Left ventricle myocardium inferior (tissue), 1 donor: ENCODE measurements around the gene WTAP. TPM values are rescaled to one million over a fixed set of nuclear protein-coding genes. Genes with fewer than 3 reads are reported as not detected.

Experiments used
- DNase-seq: peaks from one replicate; pipeline ENCODE4 v3.0.0-alpha.2; 2020
- H3K27ac ChIP-seq: fragments of 200-600 bp; replicated peaks from 2 replicates; pipeline ENCODE4 v1.8.0; 2021
- H3K27me3 ChIP-seq: fragments of 200-600 bp; 2 replicates; pipeline ENCODE4 v1.8.0; 2021; ENCODE audit warnings: low read depth
- H3K36me3 ChIP-seq: fragments of 200-600 bp; 2 replicates; pipeline ENCODE4 v1.8.0; 2021
- H3K4me1 ChIP-seq: fragments of 200-600 bp; 2 replicates; pipeline ENCODE4 v1.8.0; 2021
- H3K4me3 ChIP-seq: fragments of 200-600 bp; 2 replicates; pipeline ENCODE4 v1.8.0; 2021; ENCODE audit warnings: mild to moderate bottlenecking, moderate library complexity
- H3K9me3 ChIP-seq: fragments of 200-600 bp; replicated peaks from 2 replicates; pipeline ENCODE4 v1.8.0; 2021
- CTCF ChIP-seq: fragments of 200-600 bp; IDR thresholded peaks from 2 replicates; pipeline ENCODE4 v1.8.0; 2021; ENCODE audit warnings: antibody characterized with exemption, mild to moderate bottlenecking, borderline replicate concordance
- intact Hi-C: fragments of 100-400 bp; cut with micrococcal nuclease; formaldehyde crosslinking; loops from one replicate; pipeline ENCODE4 v1.11.0; 2022
- total RNA-seq: library from RNA; stranded (reverse); fragmentation: NEBNext Ultra II Directional; extraction: Animal tissue kit (Norgen Biotek cat#: 25700); gene quantifications from one replicate; pipeline ENCODE4 v1.2.1, GENCODE V29; 2021
- donor health status: DM: no; HTN: yes; CAD: no; lungs with severe emphysema.

Gene WTAP
- total RNA-seq, 1 donor from 2014 or later, result 47.5 TPM

- Histone ChIP-seq H3K4me3 (no peak overlapping the region), H3K36me3 (peaks cover 92% of the 10 kb centered on the region), H3K4me1 (peaks cover 59% of the 10 kb centered on the region), H3K9me3 (no peaks in the 10 kb centered on the region), H3K27me3 (no peaks in the 10 kb centered on the region), H3K27ac (no peak overlapping the region)
- no peak for DNase-seq
- intact Hi-C loops, result no loop called here
- no peak for TF ChIP-seq CTCF
Measured at GRCh38 chr6:159681191-159681880, 46.0 kb upstream of the WTAP start.

GRCh38 chr6:159682295-159682694 lies 45.0 kb upstream of the WTAP start:
- Histone ChIP-seq H3K4me3 (no peak overlapping the region), H3K36me3 (peaks cover 95% of the 10 kb centered on the region), H3K27me3 (no peaks in the 10 kb centered on the region), H3K9me3 (no peaks in the 10 kb centered on the region), H3K27ac (no peak overlapping the region), H3K4me1 (peaks cover 69% of the 10 kb centered on the region)
- DNase-seq, result no peak
- intact Hi-C loops, result no loop called here
- TF ChIP-seq CTCF, result no peak

- intact Hi-C loops, result no loop called here
- peaks cover 74% of the 10 kb centered on the region for H3K4me1 ChIP-seq
- no peaks in the 10 kb centered on the region for H3K9me3 ChIP-seq
- no peak for DNase-seq
- no peak overlapping the region for H3K4me3 ChIP-seq
- H3K27me3 ChIP-seq, result no peaks in the 10 kb centered on the region
- no peak for TF ChIP-seq CTCF
- H3K36me3 ChIP-seq, result peaks cover 95% of the 10 kb centered on the region
- no peak overlapping the region for H3K27ac ChIP-seq
Measured at GRCh38 chr6:159682810-159683209, 44.5 kb upstream of the WTAP start.

GRCh38 chr6:159684013-159684304 lies 43.3 kb upstream of the WTAP start:
- peaks cover 85% of the 10 kb centered on the region for H3K4me1 ChIP-seq

GRCh38 chr6:159686040-159686439 lies 41.3 kb upstream of the WTAP start:
- no peak overlapping the region for H3K27ac ChIP-seq
- H3K36me3 ChIP-seq, result peaks cover 88% of the 10 kb centered on the region
- no peak for DNase-seq
- TF ChIP-seq CTCF, result no peak
- H3K4me1 ChIP-seq, result peaks cover 90% of the 10 kb centered on the region
- H3K4me3 ChIP-seq, result no peak overlapping the region
- intact Hi-C loops, result no loop called here
- no peaks in the 10 kb centered on the region for H3K27me3 ChIP-seq
- no peaks in the 10 kb centered on the region for H3K9me3 ChIP-seq

More at GRCh38 chr6:159684013-159684304, 43.3 kb upstream of the WTAP start:
- TF ChIP-seq CTCF, result no peak
- Histone ChIP-seq H3K36me3 (peaks cover 93% of the 10 kb centered on the region), H3K27ac (no peak overlapping the region), H3K4me3 (no peak overlapping the region), H3K9me3 (no peaks in the 10 kb centered on the region), H3K27me3 (no peaks in the 10 kb centered on the region)
- DNase-seq, result no peak
- intact Hi-C loops, result no loop called here
